GM19025 (cell line): Measurements from ENCODE around the gene TNS3.

Source experiments
- ATAC-seq: cut with Tn5 transposase; IDR thresholded peaks from one replicate; pipeline ENCODE4 v1.9.1; 2021; ENCODE audit warnings: mild to moderate bottlenecking, low read depth, moderate library complexity; ENCODE audit not compliant: unreplicated experiment

Gene TNS3

DNA sequence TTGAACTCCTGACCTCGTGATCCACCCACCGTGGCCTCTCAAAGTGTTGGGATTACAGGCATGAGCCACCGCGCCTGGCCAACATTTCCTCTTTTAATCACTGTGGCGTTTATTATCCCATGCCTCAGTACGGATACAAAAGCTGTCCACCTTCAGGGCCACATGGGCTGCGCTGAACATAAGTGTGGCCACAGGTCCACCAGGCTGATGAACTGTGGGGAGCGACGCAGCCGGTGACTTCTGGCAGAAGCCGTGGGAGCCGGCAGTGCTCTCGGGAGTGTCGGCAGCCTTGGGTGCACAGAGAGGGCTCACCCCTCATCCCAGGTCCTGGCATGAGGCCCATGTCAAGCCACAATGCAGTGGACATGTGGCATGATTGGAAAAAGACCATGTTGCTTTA, 223.6 kb downstream of the TNS3 start:
- ATAC-seq = no peak

DNA sequence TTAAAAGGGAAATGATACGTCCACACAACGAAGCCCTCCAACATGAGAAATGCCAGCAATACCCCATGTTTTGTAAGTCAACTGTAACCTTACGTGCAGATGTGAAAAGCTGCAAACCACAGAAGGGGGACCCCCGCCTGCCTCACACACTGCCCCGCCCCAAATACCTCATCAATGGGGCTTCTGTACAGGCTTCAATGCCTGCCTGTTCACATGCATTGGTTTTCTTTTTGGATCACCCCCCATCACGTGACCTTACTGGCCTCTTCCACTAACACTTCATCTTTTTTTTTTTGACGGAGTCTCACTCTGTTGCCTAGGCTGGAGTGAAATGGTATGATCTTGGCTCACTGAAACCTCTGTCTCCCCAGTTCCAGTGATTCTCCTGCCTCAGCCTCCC, 224.0 kb downstream of the TNS3 start:
- no peak for ATAC-seq

DNA sequence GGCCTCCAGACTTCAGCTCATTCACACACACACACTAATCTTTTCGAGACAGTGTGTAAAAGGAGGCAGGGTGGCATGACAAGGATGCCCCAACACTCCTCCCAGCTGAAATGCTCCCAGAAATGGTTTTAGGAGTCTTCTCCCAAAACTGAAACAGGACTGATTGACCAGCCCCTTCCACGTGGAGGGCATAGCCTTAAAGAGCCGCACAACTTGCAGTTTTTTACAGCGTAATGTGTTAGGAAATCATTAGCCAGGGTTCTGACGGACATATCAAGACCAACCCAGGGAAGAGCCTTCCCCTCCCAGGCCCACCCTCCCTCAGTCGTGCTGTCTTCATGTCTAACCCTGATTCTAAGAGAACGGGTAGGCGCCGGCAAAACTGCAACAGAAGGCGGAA, 224.6 kb downstream of the TNS3 start:
- ATAC-seq = no peak

DNA sequence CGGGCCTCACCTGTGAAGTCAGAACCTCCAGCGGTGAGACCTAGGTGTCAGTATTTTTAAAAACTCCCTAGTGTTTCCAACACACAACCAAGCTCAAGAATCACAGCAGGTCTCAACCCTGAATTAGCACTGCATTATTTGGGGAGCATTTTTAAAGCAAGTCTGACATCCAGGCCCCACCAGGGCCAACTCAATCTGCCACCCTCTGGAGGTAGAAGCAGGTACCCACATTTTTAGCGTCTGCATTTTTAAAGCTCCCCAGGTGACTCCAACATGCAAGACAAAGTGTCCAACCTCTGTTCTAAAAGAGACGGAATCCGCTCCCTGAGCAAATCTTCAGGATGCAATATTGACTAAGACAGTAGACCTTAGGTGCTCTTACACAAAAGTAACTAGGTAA, 225.7 kb downstream of the TNS3 start:
- no peak for ATAC-seq

DNA sequence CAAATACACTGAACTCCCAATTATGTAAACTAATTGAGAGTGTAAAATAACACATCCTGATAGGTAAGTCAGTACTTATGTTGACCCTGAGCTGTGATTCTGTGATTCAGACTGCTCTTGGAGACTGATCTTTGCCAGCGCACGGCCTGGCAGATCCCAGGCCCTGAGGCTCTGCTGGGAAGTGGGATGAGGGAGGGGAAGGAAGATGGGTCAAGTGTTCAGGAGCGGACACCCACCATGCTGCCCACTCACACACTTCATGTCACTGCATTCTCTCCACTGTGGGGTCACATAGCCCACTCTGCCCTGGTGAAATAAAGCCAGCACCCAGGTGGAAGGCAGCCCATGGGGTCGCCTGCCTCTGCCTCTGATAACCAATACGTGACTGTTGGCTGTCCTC, 226.2 kb downstream of the TNS3 start:
- no peak for ATAC-seq

DNA sequence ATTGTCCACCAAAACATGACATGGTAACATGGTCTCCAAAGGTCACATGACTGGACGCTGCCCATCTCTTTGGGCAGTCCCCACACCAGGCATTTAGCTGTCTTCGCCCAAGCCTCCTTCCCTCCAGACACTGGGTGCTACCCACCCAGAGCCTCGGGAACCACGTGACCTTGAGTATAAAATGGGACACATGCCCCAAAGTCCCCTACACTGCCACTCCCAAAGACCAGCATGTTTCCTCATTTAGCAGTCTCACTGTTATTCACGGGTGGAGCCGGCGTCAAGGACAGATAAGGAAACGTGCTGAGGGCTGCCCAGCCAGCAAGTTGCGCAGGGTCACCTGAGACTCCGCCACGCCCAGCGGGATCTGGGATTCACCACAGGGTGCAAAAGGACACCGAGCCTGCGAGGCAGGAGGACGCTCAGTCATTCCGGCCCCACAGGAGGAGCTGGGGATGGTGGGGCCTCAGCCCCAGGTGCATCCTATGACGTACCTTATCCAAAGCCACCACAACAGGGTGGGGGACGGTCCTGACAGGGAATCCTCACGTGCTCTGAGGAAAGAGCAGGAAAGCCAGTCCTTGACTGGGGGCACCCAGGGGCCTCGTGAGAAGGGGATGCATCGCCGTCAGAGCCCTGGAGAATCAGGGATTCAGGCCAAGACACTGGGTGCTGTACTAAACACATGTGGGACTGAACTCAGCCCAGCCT, 226.9 kb downstream of the TNS3 start:
- ATAC-seq = no peak

DNA sequence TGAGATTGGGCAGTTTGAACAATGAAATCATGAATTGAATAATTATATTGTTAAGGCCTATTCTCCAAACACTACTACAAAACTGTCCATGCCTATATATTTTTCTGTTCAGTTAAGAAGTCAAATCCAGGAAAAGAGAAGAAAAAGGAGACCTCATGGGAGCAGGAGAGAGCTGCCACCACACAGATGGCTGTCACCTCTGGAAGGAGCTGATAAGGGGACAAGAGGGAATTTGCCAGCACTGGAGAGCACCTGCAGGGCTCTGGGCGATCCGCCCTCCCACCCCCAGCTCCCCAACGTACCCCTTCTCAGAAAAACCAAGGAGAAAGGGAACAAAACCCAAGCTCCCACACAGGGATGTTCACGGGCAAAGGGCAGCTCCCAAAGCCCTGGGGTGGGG, 227.8 kb downstream of the TNS3 start:
- ATAC-seq = no peak

DNA sequence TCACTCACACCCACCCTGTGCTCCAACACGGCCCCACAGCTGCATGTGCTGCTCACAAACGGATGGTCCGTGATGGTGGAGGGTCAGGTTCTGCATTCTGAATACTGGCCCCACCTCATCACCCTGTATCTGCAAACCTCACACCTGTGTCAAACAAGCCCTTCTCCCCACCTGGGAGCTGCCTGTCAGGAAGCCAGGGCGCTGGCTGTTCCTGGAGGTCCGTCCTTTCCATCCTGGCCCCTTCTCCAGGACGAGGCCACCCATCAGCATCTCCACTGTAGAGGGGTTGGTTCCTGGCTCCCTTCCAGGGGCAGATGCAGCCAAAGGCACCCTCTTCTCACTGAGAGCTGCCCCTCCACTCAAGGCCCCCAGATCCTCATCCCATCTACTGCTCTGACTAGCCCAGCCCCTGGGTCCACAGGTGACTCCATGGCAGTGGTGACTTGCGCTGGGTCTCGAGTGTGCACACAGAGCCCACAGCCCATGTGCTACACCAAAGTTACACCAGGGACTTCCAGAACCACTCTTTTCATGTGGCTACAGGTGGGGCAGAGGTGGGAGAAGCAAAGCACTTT, 229.4 kb downstream of the TNS3 start:
- ATAC-seq = no peak

DNA sequence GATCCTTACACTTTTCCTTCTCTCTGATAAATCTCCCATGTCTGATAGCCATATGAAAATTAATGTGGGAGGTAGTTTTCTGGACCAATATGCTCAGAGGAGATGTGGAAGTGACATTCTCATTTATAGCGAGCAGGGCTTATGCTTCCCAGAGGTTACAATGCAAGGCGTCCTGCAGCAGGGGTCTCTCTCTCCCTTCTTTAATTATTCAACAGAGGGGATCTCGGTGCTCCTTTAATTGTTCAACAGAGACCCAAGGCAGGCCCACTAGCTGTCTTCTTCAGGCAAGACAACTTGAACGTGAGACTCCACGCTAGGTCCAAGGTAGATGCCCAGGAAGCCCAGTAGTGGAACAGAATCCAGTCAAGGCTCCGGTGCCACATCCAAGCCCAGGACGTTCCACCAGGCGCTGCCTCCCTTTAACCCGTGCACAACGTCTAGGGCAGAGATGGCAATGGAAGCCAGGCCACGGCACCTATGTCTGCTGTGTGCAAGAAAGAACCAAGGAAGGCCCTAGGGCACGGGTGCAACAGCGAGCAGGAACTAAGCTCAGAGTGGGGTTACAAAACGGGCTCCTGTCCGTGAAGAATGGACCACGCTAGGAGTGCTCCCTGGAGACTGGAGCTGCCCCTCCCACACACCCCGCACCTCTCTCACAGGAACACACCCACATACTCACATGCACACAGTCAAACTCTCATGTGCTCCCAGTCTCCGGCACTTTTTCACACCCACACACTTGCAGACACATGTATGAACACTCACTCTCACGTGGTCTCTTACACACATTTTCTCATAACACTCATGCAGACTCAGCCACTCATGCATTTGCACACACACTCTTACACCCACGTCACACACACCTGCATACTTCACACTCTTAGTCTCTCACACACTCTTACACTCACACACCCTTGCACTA, 230.4 kb downstream of the TNS3 start:
- no peak for ATAC-seq

DNA sequence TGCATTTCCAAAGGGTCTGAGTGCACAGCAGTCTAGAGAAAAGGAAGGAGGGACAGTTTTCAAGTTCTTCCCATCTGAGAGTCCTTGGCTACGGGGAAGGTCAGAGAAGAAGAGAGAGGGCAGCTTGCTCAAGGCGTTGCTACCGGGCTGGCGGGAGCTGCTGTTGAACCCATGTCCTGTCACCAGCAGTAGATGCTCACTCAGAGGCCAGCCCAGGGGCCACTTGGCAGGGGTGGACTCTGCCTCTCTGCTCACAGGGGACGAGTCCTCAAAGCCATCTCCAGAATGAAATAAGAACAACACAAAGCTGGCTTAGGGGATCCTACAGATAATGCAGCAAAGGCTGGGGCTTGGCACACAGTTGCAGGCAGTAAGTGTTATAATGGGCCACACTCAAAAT, 231.5 kb downstream of the TNS3 start:
- no peak for ATAC-seq

DNA sequence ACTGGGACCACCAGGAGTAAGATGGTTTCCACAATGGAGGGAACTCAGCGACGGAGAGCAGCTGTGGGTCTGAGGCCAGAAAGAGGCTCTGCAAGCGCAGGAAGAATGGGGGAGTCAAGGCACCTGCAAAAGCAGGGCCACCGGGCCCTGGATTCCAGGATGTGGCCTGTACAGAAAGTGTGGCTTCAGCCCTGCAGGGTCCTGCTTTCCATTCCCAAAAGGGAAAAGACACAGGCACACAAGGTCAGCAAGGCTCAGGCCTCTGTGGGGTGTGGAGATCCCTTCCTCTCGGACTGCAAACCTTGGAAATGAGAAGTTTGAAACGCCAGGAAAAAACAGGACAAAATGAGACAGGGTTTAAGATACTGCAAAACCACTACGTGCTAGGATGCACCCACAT, 232.5 kb downstream of the TNS3 start:
- no peak for ATAC-seq

DNA sequence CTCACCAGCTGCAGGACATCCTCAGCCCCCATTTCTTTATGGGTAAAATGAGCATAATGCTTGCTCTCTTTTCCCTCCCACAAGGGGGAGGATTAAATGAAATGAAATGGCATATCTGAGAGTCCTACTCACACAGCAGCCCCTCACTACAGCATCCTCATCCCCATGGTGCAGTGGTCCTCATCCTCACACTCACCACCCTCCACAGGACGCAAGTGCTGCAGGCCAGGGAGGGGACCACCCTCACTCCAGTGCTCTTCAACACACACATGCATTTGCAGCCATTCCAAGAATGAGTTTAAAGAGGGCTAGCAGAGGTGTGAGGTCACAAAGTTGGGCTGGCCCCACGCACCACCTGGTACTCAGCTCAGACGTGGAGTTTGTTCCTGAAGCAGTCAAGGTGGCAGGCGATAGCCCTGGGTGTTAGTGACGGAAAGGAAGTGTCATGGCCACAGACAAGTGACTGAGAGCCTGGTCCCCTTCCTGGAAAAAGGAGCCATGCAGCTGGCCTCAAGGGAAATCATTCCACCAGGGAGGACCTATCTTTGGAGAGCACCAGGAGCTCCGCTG, 234.0 kb downstream of the TNS3 start:
- no peak for ATAC-seq

DNA sequence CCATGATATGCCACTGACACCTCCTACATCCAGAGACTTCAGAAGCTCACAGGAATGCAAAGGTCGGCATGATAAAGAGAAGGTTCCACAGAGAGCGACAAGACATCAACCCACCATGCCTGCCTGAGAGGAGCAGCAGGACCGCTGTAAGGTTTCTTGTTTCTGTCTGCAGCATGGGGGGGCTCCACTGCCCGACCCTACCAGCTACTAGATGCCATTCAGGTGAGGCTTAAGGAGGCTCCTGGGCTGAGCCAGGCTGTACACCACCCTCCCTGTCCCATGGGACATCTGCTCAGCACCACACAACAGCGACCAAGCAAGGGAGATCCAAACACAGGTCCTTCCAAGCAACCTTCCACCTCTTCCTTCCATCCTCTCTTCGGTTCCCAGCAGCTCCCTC, 234.6 kb downstream of the TNS3 start:
- ATAC-seq = no peak

DNA sequence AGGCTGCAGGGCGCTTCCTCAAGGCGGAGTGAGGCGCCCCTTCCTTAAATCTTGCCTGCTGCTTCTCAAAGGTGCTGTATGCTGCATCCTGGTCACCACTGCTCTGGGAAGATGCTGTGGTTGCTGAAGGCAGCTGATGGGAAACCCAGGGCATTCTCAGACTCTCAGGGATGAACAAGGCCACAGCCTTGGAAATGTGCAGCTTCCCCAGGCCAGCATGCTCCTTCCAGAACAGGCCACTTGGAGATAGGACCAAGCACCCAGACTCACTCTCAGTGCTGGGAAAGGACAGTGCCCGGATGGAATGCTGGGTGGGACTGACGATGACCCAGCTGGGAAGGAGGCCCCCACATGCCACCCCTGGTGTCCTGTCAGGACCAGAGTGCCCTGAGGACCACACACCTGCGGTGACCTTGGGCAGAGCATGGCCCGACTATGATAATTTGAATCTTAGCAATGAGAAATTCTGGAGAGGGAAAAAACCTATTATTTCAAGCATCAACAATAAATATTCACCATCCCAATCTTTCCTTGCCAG, 235.5 kb downstream of the TNS3 start:
- ATAC-seq = no peak

DNA sequence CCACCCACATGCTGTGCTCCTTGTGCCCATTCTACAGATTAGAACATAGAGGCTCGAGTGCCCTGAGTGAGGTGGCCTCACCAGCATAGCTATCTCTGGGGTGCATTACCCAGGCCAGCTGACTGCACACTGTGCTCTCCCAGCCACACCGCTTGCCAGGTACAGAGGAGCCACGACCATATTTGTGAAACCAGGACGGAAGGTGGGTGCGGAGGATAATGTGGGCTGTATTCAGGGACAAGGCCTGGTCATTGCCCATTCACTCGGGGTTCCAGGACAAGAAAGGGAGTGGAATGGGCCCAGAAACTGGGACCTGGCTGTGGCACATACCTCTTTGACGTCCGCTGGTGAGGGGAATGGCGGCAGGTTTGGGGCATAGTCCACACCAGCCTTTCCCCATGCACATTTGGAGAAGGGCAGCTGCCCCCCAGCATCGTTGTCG, 236.0 kb downstream of the TNS3 start:
- ATAC-seq = no peak

DNA sequence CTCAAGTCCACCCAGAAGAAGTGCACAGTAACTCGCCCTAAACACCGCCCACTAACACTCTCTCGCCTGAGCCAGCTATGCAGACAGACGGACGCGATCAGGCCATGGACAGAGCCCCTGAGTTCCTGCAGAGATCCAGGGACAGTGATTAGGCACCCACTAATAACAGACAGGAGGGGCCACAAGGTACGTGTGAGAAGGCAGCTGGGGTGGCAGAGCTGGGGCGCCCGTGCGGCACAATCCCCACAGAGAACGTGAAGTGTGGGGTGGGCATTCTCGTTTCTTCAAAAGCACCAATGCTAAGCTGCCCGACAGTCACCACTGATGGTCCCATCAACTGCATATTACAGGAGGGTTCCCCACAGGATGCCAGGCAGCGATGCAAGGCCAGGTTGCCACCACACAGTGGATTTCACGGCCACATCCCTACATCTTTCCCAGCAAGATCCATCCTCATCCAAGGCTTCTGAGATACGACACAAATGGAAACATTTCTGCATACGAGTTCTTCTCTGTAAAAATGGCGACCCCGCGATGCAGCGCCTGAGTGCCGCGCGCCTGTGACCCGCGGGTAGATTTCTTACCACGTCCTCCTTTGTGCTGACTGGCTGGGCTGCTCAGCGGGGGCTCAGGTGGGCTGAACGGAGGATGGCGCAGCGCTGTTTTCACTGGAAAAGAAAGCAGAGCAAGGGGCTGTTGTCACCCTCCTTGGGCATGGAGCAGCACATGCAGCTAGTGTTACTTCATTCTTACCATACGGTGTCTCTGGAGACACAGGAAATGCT, 237.5 kb downstream of the TNS3 start:
- no peak for ATAC-seq

DNA sequence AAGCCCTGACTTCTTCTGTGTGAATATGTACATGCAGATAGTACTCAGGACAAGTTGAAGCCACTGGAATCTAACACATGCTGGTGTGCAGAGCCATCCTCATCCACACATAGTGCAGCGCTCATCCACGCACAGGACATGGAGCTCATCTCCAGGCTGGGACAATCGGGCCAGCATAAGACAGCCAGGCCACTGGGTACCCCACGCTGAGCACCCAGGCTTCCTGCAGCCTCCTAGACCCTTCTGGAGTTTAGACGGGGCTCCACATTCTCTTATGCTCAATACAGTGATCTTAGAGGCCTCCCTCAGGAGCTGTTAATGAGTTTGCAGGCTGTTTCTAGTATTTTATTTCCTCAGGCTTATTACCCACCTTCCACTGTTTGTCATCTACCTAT, 238.9 kb downstream of the TNS3 start:
- no peak for ATAC-seq

DNA sequence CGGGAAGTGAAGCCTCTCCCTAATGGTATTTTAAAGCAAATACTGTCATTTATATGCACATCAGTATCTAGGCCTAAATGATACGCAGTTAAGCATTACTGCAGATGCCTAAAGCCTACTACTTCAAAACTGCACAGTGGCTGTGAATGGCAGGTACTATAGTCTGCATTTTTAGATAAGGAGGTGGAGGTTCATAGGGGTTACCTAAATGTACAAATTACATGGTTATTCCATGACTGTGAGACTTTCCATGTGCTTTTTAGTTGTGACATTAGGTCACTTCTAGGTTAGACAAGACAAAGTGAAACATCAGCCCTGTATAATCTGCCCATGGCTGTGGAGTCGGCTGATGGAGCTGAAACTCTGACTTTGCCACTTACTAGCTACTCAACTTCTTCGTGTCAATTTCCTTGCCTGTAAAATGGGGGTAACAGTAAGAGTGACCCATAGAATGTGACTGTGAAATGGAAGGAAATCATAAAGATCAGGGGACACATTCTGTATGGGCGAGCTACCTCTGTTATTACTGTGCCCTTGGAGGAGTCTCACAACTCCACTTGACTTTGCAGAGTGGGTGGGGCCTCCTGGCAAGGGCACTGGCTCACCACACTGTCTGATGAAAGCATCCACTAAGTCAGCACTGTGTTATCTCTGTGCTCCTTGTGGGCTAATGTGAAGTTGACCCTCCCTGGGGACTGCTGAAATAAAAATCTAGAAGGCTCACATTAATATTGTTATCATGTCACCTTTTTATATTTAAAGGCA, 239.4 kb downstream of the TNS3 start:
- no peak for ATAC-seq

DNA sequence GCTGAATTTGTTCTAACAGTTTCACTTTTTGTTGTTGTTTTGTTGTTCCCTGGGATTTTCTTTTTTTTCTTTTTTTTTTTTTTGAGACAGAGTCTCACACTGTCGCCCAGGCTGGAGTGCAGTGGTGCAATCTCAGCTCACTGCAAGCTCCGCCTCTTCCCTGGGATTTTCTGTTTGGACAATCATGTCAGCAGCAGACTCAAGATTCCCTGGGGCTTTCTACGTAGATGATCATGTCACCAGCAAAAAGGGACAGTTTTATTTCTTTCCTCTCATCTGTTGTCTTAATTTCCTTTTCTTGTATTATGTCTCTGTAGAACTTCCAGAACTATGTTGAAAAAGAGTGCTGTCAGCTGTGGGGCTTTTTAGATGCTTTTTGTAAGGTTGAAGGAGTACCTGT, 241.4 kb downstream of the TNS3 start:
- ATAC-seq = no peak
